Ovary (tissue), 10 donors: ENCODE results near the gene FBN1. TPM values are rescaled to one million over a fixed set of nuclear protein-coding genes. Genes with fewer than 3 reads are reported as not detected.

Experiments
- DNase-seq, 5 donors: peaks; one replicate each; pipeline ENCODE4 v3.0.0-alpha.2; 2019 to 2020
- H3K27ac ChIP-seq, 2 donors: fragments of 200-600 bp; one replicate each; pipeline versions ENCODE4 v1.5.1 to v1.8.0; 2019 to 2022
- H3K27me3 ChIP-seq: fragments of 200-600 bp; one replicate; pipeline ENCODE4 v1.8.0; 2022
- H3K36me3 ChIP-seq: fragments of 200-600 bp; sonication (generic); one replicate; pipeline ENCODE4 v1.5.1; 2019
- H3K4me1 ChIP-seq: one replicate; pipeline ENCODE4 v1.8.1; 2013; ENCODE audit warnings: mild to moderate bottlenecking, moderate library complexity; ENCODE audit not compliant: insufficient read depth
- H3K4me3 ChIP-seq: fragments of 200-600 bp; sonication (generic); one replicate; pipeline ENCODE4 v1.5.1; 2017
- H3K9me3 ChIP-seq, 2 donors: fragments of 200-600 bp in 1 of 2; sonication (generic) in 1 of 2; one replicate each; pipeline versions ENCODE4 v1.5.1 to v1.8.1; 2013 to 2019; ENCODE audit warnings: mild to moderate bottlenecking in 1 of 2, moderate library complexity in 1 of 2
- EP300 ChIP-seq: sonication (generic); formaldehyde crosslinking; IDR thresholded peaks from one replicate; pipeline ENCODE4 v1.6.1; 2017; ENCODE audit warnings: antibody characterized with exemption
- POLR2A ChIP-seq: fragments of 450-650 bp; IDR thresholded peaks from one replicate; pipeline ENCODE4 v1.6.1; 2017; ENCODE audit warnings: antibody characterized with exemption, mild to moderate bottlenecking, moderate library complexity
- WGBS, 3 donors: extraction: QIAGEN DNeasy Blood & Tissue Kit in 1 of 3; methylation state at CpG; one replicate each; pipeline versions ENCODE4 v1.1.5 to v1.1.7; 2013 to 2017; 5-methylcytosine and 5-hydroxymethylcytosine counted together
- intact Hi-C, 4 donors: fragments of 100-400 bp; cut with DNase I; formaldehyde crosslinking; loops; one replicate each; pipeline versions ENCODE4 v1.11.0 to v1.15.1; 2022 to 2023
- long read RNA-seq, 3 donors: library from polyadenylated mRNA in 2 of 3; unstranded in 2 of 3; transcript quantifications; one replicate each; pipeline ENCODE4 v2.0.0 and lab custom pipeline, GENCODE V29; 2021 to 2026
- polyA plus RNA-seq, 2 donors: library from polyadenylated mRNA; stranded (reverse); fragments of 200-250 nt in 1 of 2; fragments of 350-450 nt in 1 of 2; fragmentation: Illumina TruSeq in 1 of 2; extraction: RNeasy Lipid Tissue Mini Kit (QIAGEN cat#74804) in 1 of 2; gene quantifications; one replicate each; pipeline ENCODE4 v1.2.3, GENCODE V29; 2013 to 2014
- total RNA-seq, 7 donors: library from RNA; depleted of rRNA in 2 of 7; stranded (reverse); fragments of >200 nt in 2 of 7; fragmentation: NEBNext Ultra II Directional in 3 of 7; extraction: Animal tissue kit (Norgen Biotek cat#: 25700) in 3 of 7; gene quantifications; one replicate each; pipeline versions ENCODE4 v1.1.0 to v1.2.4, GENCODE V29; 2016 to 2023
- TF ChIP-seq, protein P1 (sequence below), 3 donors: fragments of 450-650 bp in 2 of 3; fragments of 200-600 bp in 1 of 3; IDR thresholded peaks; one replicate each; pipeline versions ENCODE4 v1.5.1 to v1.8.0; 2016 to 2022; ENCODE audit warnings: antibody characterized with exemption in 3 of 3, mild to moderate bottlenecking in 1 of 3
- donor health status: DM: no; HTN: no; CAD: no; lungs with moderate emphysema.
- donor health status: DM: no; HTN: no; CAD: no.
- donor health status: Bipolar disorder and iron deficiency.
- donor health status: DM: yes; HTN: yes; CAD: no.
- donor health status: DM: no; HTN: no; CAD: no.
- donor health status: DM: yes; HTN: yes; CAD: no.

The FBN1 gene
- total RNA-seq: 100 to 1,000 TPM in 3 of 7 donors, 10 to 100 TPM in 4; 62.5 to 143 (median 97.4) TPM
- 100 to 1,000 TPM in 1 of 2 donors, 10 to 100 TPM in 1; 82.2 to 159 TPM for polyA plus RNA-seq
- long read RNA-seq, donor 1, partial matches to known transcripts: 23 of 29 reads
- long read RNA-seq, donor 1, other reads (novel, unspliced or antisense): 6 of 29 reads
- long read RNA-seq, donor 2, partial matches to known transcripts: 11 of 11 reads
- long read RNA-seq, donor 2, other reads (novel, unspliced or antisense): 0 of 11 reads
- long read RNA-seq, donor 3, full-length matches to known transcripts: 7 of 67 reads
- long read RNA-seq, donor 3, partial matches to known transcripts: 51 of 67 reads
- long read RNA-seq, donor 3, other reads (novel, unspliced or antisense): 9 of 67 reads

DNA sequence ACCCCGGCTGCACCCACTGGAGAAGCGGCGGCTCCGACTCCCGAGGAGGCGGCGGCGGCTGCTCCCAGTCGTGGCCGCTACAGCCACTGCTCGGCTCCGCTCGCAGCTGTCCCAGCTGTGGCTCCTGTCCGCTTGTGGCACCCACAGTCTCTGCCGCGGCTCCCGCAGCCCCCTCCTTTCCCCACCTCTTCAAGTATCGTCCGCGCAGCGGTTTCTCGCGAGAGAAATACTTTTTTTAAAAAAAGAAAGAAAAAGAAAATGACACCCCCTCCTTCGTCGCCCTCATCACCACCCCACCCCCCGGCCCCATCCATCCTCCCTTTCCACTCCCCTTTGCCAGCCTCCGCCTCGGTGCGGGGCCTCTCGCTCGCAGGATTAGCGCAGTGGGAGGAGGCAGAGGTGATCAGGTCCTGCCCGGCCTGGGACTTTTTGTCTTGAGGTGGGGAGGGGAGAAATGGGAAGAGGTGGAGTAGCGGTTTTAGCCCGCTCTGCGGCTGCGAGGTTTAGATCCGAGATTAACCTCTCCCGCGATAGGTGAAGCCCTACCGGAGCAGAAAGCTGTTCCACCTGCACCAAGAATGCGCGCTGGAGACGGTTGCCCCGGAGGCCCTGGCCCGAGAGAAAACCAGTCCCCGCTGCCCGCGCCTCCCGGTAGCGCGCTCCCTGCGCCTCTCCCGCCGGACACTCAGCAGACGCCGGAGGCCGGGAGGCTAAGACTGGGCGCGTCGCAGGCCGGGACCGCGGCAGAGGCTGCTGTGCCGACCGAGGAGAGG is at the start of gene FBN1:
TSS of gene FBN1 (minus strand) at position 152 of the 773 bp plus-strand sequence. CDS start 940 bp downstream, outside the sequence.
- WGBS, 3 donors: 0% methylated on average over 40 to 66 of the region's 66 CpGs
- Histone ChIP-seq H3K4me3 (peak within 1 kb of the TSS; percentile 93), H3K4me1 (peaks cover 5% of the 10 kb centered on the region), H3K36me3 (no peaks in the 10 kb centered on the region), H3K27me3 (no peaks in the 10 kb centered on the region), H3K9me3 (no peaks in the 10 kb centered on the region), H3K27ac (peak within 1 kb of the TSS; percentile 74 to 86)
- intact Hi-C loops: loop anchor here in 3 of 4 donors (10.0 kb wide), 4 partner anchors 111 to 281 kb away; no protein-coding TSS in a partner anchor
- DNase-seq: peak; percentile 84 to 89 (median 87)
- TF ChIP-seq, protein P1, sequence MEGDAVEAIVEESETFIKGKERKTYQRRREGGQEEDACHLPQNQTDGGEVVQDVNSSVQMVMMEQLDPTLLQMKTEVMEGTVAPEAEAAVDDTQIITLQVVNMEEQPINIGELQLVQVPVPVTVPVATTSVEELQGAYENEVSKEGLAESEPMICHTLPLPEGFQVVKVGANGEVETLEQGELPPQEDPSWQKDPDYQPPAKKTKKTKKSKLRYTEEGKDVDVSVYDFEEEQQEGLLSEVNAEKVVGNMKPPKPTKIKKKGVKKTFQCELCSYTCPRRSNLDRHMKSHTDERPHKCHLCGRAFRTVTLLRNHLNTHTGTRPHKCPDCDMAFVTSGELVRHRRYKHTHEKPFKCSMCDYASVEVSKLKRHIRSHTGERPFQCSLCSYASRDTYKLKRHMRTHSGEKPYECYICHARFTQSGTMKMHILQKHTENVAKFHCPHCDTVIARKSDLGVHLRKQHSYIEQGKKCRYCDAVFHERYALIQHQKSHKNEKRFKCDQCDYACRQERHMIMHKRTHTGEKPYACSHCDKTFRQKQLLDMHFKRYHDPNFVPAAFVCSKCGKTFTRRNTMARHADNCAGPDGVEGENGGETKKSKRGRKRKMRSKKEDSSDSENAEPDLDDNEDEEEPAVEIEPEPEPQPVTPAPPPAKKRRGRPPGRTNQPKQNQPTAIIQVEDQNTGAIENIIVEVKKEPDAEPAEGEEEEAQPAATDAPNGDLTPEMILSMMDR (IDR thresholded peaks at IDR 0.05): no peak
- TF ChIP-seq POLR2A: peak; percentile 77

DNA sequence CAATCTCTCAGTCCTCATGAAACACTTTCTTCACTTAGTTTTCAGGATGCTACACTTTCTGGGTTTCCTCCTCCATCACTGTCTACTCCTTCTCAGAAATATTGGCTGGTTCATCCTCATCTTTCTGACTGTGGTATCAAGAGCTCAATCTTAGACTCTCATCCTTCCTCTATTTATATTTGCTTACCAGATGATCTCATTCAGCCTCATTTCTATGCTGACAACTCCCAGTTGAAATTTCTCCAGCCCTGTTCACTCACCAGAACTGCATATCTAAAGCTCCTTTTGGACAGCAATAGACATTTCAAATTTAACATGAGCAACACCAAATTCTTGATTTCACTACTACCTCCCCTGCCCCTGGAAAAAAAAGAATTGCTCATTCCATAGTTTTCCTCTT is 48.0 kb upstream of the FBN1 start:
- no peak overlapping the region for H3K4me3 ChIP-seq
- H3K4me1 ChIP-seq: no peaks in the 10 kb centered on the region
- no peak for DNase-seq
- no peaks in the 10 kb centered on the region for H3K36me3 ChIP-seq
- no peak overlapping the region for H3K27ac ChIP-seq
- TF ChIP-seq POLR2A (no peak), EP300 (no peak)
- TF ChIP-seq, protein P1 (IDR thresholded peaks at IDR 0.05): no peak
- H3K27me3 ChIP-seq: no peaks in the 10 kb centered on the region
- intact Hi-C loops: no loop called here
- H3K9me3 ChIP-seq: no peaks in the 10 kb centered on the region

DNA sequence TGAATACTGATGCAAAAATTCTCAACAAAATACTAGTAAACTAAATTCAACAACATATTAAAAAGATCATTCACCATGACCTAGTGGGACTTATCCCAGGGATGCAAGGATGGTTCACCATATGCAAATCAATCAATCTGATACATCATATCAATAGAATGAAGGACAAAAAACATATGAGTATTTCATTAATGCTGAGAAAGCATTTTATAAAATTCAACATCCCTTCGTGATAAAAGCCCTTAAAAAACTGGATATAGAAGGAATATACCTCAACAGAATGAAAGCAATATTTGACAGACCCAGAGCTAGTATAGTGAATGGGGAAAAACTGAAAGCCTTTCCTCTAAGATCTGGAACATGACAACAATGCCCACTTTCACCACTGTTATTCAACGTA is 43.0 kb upstream of the FBN1 start:
- no peak for DNase-seq
- intact Hi-C loops: no loop called here
- Histone ChIP-seq H3K27ac (no peak overlapping the region), H3K4me1 (no peaks in the 10 kb centered on the region), H3K36me3 (no peaks in the 10 kb centered on the region), H3K9me3 (no peaks in the 10 kb centered on the region), H3K4me3 (no peak overlapping the region), H3K27me3 (no peaks in the 10 kb centered on the region)
- 48 to 83% (median 49%) methylated on average over 2 of the region's 2 CpGs for WGBS, 3 donors
- TF ChIP-seq EP300 (no peak), POLR2A (no peak)
- TF ChIP-seq, protein P1 (IDR thresholded peaks at IDR 0.05): no peak

DNA sequence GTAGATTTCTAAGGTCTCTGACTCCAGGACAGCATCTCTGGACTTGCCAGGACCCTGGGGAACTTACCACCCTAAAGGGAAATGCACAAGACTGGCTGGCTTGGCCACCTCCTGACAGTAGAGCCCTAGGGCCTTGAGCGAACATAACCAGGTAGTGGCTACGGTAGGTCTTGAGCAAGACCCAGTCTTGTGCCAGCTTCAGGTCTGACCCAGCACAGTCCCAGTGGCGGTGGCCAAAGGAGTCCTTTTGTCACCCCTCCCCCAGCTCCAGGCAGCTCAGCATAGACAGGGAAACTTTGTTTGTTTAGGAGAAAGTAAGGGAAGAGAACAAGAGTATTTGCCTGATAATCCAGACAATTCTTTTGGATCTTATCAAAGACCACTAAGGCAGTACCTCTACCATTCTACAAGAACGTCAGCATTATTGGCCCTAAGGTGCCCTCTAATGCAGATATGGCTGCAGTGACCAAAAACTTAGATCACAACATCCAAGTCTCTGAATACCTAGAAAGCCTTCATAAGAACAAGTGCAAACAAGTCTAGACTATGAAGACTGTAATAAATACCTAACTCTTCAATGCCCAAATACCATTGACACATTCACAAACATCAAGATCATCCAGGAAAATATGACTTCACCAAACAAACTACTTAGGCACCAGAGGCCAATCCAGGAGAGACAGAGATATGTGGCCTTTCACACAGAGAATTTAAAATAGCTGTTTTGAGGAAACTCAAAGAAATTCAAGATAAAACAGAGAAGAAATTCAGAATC is 38.7 kb upstream of the FBN1 start:
- TF ChIP-seq EP300: no peak
- TF ChIP-seq, protein P1 (IDR thresholded peaks at IDR 0.05): no peak
- no peak for TF ChIP-seq POLR2A
- 92 to 94% (median 93%) methylated on average over 4 of the region's 4 CpGs for WGBS, 3 donors
- no peaks in the 10 kb centered on the region for H3K4me1 ChIP-seq
- H3K9me3 ChIP-seq: no peaks in the 10 kb centered on the region
- intact Hi-C loops: no loop called here
- no peaks in the 10 kb centered on the region for H3K27me3 ChIP-seq
- H3K36me3 ChIP-seq: no peaks in the 10 kb centered on the region
- DNase-seq: no peak
- H3K27ac ChIP-seq: no peak overlapping the region
- no peak overlapping the region for H3K4me3 ChIP-seq
